T-helper 2 cell treated with Interferon-gamma antibody and Interleukin-4, amounts not matched to agents 5 μg/mL and 100 μg/mL, for 36 hours (primary cell): ENCODE results near the gene ZNRD2.
"Not testable (repeated sequence)": the region's sequence is repeated elsewhere in the genome, so short reads cannot be mapped to it uniquely, and the experiment has no call there.

Experiments used
- DNase-seq: peaks from one replicate; pipeline ENCODE4 v3.0.0; 2021; ENCODE audit warnings: low spot score
- H3K27ac Mint-ChIP-seq: one replicate; pipeline ENCODE4 v1.8.0; 2021; ENCODE audit warnings: mild to moderate bottlenecking, mixed read lengths
- H3K27me3 Mint-ChIP-seq: one replicate; pipeline ENCODE4 v1.8.0; 2021; ENCODE audit warnings: low read depth, mixed read lengths
- H3K36me3 Mint-ChIP-seq: one replicate; pipeline ENCODE4 v1.8.0; 2021; ENCODE audit warnings: low read depth, mixed read lengths
- H3K4me1 Mint-ChIP-seq: one replicate; pipeline ENCODE4 v1.8.0; 2021; ENCODE audit warnings: low read depth, mixed read lengths
- H3K4me3 Mint-ChIP-seq: one replicate; pipeline ENCODE4 v1.8.0; 2022; ENCODE audit warnings: mild to moderate bottlenecking, moderate library complexity, mixed read lengths
- H3K9me3 Mint-ChIP-seq: one replicate; pipeline ENCODE4 v1.8.0; 2021; ENCODE audit warnings: mixed read lengths

The ZNRD2 gene

GRCh38 chr11:65569973-65570918 is at the start of gene ZNRD2:
ZNRD2 (plus strand) TSS chr11:65570477; CDS start chr11:65570492, 15 bp downstream.
- H3K27me3 Mint-ChIP-seq, result no peaks in the 10 kb centered on the region
- no peaks in the 10 kb centered on the region for H3K9me3 Mint-ChIP-seq
- H3K4me1 Mint-ChIP-seq, result peaks cover 56% of the 10 kb centered on the region
- peak within 1 kb of the TSS; percentile 99 for H3K27ac Mint-ChIP-seq
- peaks cover 24% of the 10 kb centered on the region for H3K36me3 Mint-ChIP-seq
- peak; percentile 100 for DNase-seq
- peak within 1 kb of the TSS; percentile 100 for H3K4me3 Mint-ChIP-seq

- Mint-ChIP-seq H3K4me3 (peak overlapping the region; percentile 58), H3K27ac (peak overlapping the region; percentile 0), H3K4me1 (peaks cover 27% of the 10 kb centered on the region)
- not testable (repeated sequence) for DNase-seq, H3K27me3 Mint-ChIP-seq, H3K9me3 Mint-ChIP-seq, H3K36me3 Mint-ChIP-seq
Measured at GRCh38 chr11:65521777-65522521, 48.3 kb upstream of the ZNRD2 start.

- not testable (repeated sequence) for H3K9me3 Mint-ChIP-seq, H3K36me3 Mint-ChIP-seq, DNase-seq, H3K27me3 Mint-ChIP-seq
- H3K4me1 Mint-ChIP-seq, result peaks cover 32% of the 10 kb centered on the region
- peak overlapping the region; percentile 58 for H3K4me3 Mint-ChIP-seq
- peak overlapping the region; percentile 73 for H3K27ac Mint-ChIP-seq
Measured at GRCh38 chr11:65522718-65523630, 47.3 kb upstream of the ZNRD2 start.

- H3K27me3 Mint-ChIP-seq, DNase-seq, H3K9me3 Mint-ChIP-seq, H3K36me3 Mint-ChIP-seq: not testable (repeated sequence)
- Mint-ChIP-seq H3K4me1 (peaks cover 32% of the 10 kb centered on the region), H3K4me3 (peak overlapping the region; percentile 58), H3K27ac (peak overlapping the region; percentile 73)
Measured at GRCh38 chr11:65523631-65523968, 46.7 kb upstream of the ZNRD2 start.

- H3K36me3 Mint-ChIP-seq, result peaks cover 12% of the 10 kb centered on the region
- peak overlapping the region; percentile 58 for H3K4me3 Mint-ChIP-seq
- H3K27me3 Mint-ChIP-seq, result no peaks in the 10 kb centered on the region
- H3K9me3 Mint-ChIP-seq, result no peaks in the 10 kb centered on the region
- peaks cover 34% of the 10 kb centered on the region for H3K4me1 Mint-ChIP-seq
- peak overlapping the region; percentile 74 for H3K27ac Mint-ChIP-seq
- DNase-seq, result no peak
Measured at GRCh38 chr11:65524014-65524740, 46.1 kb upstream of the ZNRD2 start.

- no peaks in the 10 kb centered on the region for H3K27me3 Mint-ChIP-seq
- peak; percentile 72 for DNase-seq
- peak within 1 kb of the TSS; percentile 86 for H3K4me3 Mint-ChIP-seq
- peaks cover 15% of the 10 kb centered on the region for H3K36me3 Mint-ChIP-seq
- peaks cover 37% of the 10 kb centered on the region for H3K4me1 Mint-ChIP-seq
- no peaks in the 10 kb centered on the region for H3K9me3 Mint-ChIP-seq
- H3K27ac Mint-ChIP-seq, result peak within 1 kb of the TSS; percentile 74
Measured at GRCh38 chr11:65524741-65525545, 45.3 kb upstream of the ZNRD2 start, which contains the start of gene SCYL1. SCYL1 (plus strand) TSS chr11:65525083; CDS start chr11:65525154, 71 bp downstream.

- H3K4me3 Mint-ChIP-seq, result peak overlapping the region; percentile 86
- H3K9me3 Mint-ChIP-seq, result no peaks in the 10 kb centered on the region
- DNase-seq, result no peak
- peak overlapping the region; percentile 68 for H3K27ac Mint-ChIP-seq
- H3K4me1 Mint-ChIP-seq, result peaks cover 41% of the 10 kb centered on the region
- no peaks in the 10 kb centered on the region for H3K27me3 Mint-ChIP-seq
- peaks cover 19% of the 10 kb centered on the region for H3K36me3 Mint-ChIP-seq
Measured at GRCh38 chr11:65525546-65526480, 44.5 kb upstream of the ZNRD2 start.

GRCh38 chr11:65526744-65527143 is 43.5 kb upstream of the ZNRD2 start:
- no peak for DNase-seq

GRCh38 chr11:65528819-65529350 is 41.4 kb upstream of the ZNRD2 start:
- peaks cover 22% of the 10 kb centered on the region for H3K4me1 Mint-ChIP-seq
- peak overlapping the region; percentile 62 for H3K27ac Mint-ChIP-seq
- no peaks in the 10 kb centered on the region for H3K27me3 Mint-ChIP-seq
- peaks cover 33% of the 10 kb centered on the region for H3K36me3 Mint-ChIP-seq
- no peak overlapping the region for H3K4me3 Mint-ChIP-seq
- no peaks in the 10 kb centered on the region for H3K9me3 Mint-ChIP-seq
- no peak for DNase-seq

More at GRCh38 chr11:65526744-65527143, 43.5 kb upstream of the ZNRD2 start:
- H3K4me3 Mint-ChIP-seq, result peak overlapping the region; percentile 69
- H3K36me3 Mint-ChIP-seq, result peaks cover 29% of the 10 kb centered on the region
- no peak overlapping the region for H3K27ac Mint-ChIP-seq
- H3K27me3 Mint-ChIP-seq, result no peaks in the 10 kb centered on the region
- H3K4me1 Mint-ChIP-seq, result peaks cover 40% of the 10 kb centered on the region
- no peaks in the 10 kb centered on the region for H3K9me3 Mint-ChIP-seq

- Mint-ChIP-seq H3K36me3 (peaks cover 36% of the 10 kb centered on the region), H3K4me3 (no peak overlapping the region), H3K27ac (no peak overlapping the region), H3K27me3 (no peaks in the 10 kb centered on the region), H3K4me1 (peaks cover 16% of the 10 kb centered on the region), H3K9me3 (no peaks in the 10 kb centered on the region)
- DNase-seq, result no peak
Measured at GRCh38 chr11:65529475-65530156, 40.7 kb upstream of the ZNRD2 start.

GRCh38 chr11:65530157-65530496 is 40.1 kb upstream of the ZNRD2 start:
- Mint-ChIP-seq H3K27ac (peak overlapping the region; percentile 49), H3K4me1 (peaks cover 16% of the 10 kb centered on the region), H3K9me3 (no peaks in the 10 kb centered on the region), H3K27me3 (no peaks in the 10 kb centered on the region), H3K36me3 (peaks cover 37% of the 10 kb centered on the region), H3K4me3 (no peak overlapping the region)
- DNase-seq, result no peak
